HL-60 (cell line): Measurements from ENCODE around the gene FBLIM1.

ENCODE experiments used
- DNase-seq, 2 experiments: peaks; one replicate each; pipeline ENCODE4 v3.0.0-alpha.2; 2010 to 2020; ENCODE audit warnings: low read depth in 1 of 2, low spot score in 1 of 2
- H3K27ac ChIP-seq: fragments of 250-450 bp; sonication (Bioruptor Pico); replicated peaks from 2 replicates; pipeline ENCODE4 v1.5.1; 2020; ENCODE audit warnings: mild to moderate bottlenecking, moderate library complexity
- H3K27me3 ChIP-seq: fragments of 250-450 bp; sonication (Bioruptor Pico); 2 replicates; pipeline ENCODE4 v1.5.1; 2021; ENCODE audit warnings: mild to moderate bottlenecking, moderate library complexity; ENCODE audit not compliant: insufficient read depth, poor library complexity, severe bottlenecking
- H3K4me3 ChIP-seq: replicated peaks from 2 replicates; pipeline ENCODE4 v1.5.1; 2011; ENCODE audit warnings: mild to moderate bottlenecking, control low read depth, low read length; ENCODE audit not compliant: insufficient read depth
- GABPA ChIP-seq: IDR thresholded peaks from 2 replicates; pipeline ENCODE4 v1.6.1; 2012; ENCODE audit warnings: low read depth
- POLR2AphosphoS5 ChIP-seq: IDR thresholded peaks from 2 replicates; pipeline ENCODE4 v1.6.1; 2012; ENCODE audit warnings: low read depth
- REST ChIP-seq: IDR thresholded peaks from 2 replicates; pipeline ENCODE4 v1.6.1; 2012; ENCODE audit warnings: low read depth; ENCODE audit not compliant: insufficient replicate concordance
- SPI1 ChIP-seq: IDR thresholded peaks from 2 replicates; pipeline ENCODE4 v1.6.1; 2012; ENCODE audit warnings: low read depth, mild to moderate bottlenecking, borderline replicate concordance
- TF ChIP-seq, protein P1 (sequence below): IDR thresholded peaks from one replicate; pipeline ENCODE4 v1.5.1; 2011; ENCODE audit warnings: low read length, control low read depth, inconsistent platforms; ENCODE audit not compliant: insufficient read depth

The FBLIM1 gene

DNA sequence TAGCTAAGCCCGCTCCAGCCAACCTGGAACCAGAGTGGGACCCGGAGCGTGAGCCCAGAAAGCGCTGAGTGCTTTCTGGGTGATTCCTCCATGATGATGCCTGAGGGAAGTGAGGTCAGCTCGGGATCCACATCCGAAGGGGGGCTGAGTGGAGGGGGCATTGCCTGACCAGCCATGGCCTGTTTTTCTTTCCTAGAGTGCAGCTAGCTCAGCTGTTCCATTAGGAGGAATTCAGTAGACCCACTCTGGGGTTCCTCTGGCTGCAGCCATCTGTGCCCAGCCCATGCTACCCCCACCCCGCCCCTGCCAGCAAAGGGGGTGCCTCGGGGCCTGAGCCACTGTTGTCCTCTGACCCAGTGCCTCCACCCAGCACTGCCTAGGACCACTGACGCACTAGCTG, 32.1 kb upstream of the FBLIM1 start:
- Histone ChIP-seq H3K4me3 (no peak overlapping the region), H3K27me3 (no peaks in the 10 kb centered on the region), H3K27ac (no peak overlapping the region)
- no peak for DNase-seq
- TF ChIP-seq POLR2AphosphoS5 (no peak), GABPA (no peak), REST (no peak), SPI1 (no peak)
- TF ChIP-seq, protein P1, sequence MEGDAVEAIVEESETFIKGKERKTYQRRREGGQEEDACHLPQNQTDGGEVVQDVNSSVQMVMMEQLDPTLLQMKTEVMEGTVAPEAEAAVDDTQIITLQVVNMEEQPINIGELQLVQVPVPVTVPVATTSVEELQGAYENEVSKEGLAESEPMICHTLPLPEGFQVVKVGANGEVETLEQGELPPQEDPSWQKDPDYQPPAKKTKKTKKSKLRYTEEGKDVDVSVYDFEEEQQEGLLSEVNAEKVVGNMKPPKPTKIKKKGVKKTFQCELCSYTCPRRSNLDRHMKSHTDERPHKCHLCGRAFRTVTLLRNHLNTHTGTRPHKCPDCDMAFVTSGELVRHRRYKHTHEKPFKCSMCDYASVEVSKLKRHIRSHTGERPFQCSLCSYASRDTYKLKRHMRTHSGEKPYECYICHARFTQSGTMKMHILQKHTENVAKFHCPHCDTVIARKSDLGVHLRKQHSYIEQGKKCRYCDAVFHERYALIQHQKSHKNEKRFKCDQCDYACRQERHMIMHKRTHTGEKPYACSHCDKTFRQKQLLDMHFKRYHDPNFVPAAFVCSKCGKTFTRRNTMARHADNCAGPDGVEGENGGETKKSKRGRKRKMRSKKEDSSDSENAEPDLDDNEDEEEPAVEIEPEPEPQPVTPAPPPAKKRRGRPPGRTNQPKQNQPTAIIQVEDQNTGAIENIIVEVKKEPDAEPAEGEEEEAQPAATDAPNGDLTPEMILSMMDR = no peak

- no peak overlapping the region for H3K4me3 ChIP-seq
- no peak for DNase-seq
- H3K27ac ChIP-seq = no peak overlapping the region
- H3K27me3 ChIP-seq = no peaks in the 10 kb centered on the region
- peak; percentile 76 for TF ChIP-seq REST
- TF ChIP-seq GABPA = no peak
Observed at GRCh38 chr1:15727021-15727420, 31.6 kb upstream of the FBLIM1 start.

GRCh38 chr1:15727424-15727823, 31.2 kb upstream of the FBLIM1 start:
- no peak for TF ChIP-seq POLR2AphosphoS5
- no peak for TF ChIP-seq GABPA
- TF ChIP-seq, protein P1 = no peak
- no peak for TF ChIP-seq REST
- no peak for TF ChIP-seq SPI1
- H3K4me3 ChIP-seq = no peak overlapping the region
- no peak for DNase-seq

More at GRCh38 chr1:15727424-15727823, 31.2 kb upstream of the FBLIM1 start:
- no peak overlapping the region for H3K27ac ChIP-seq
- no peaks in the 10 kb centered on the region for H3K27me3 ChIP-seq
